Measurements from ENCODE around the gene SLC25A43. TPM values are rescaled to one million over a fixed set of nuclear protein-coding genes. Genes with fewer than 3 reads are reported as not detected.

Gene SLC25A43
- total and polyA plus RNA-seq, 2 of the 4 experiments (the other 2 are of a cell fraction), result 12.3 to 12.5 TPM

GRCh38 chrX:119482481-119483480, 83.6 kb downstream of the SLC25A43 start:
- no peak overlapping the region for H3K14ac ChIP-seq (replicated peaks; ENCODE audit: low read depth, low read length)
- no TSS peak for BruUV-seq (replicated peaks)
- H2AK5ac ChIP-seq (ENCODE audit: low read depth, low read length), result no peak overlapping the region
- no peak overlapping the region for H2BK15ac ChIP-seq (ENCODE audit: low read depth, low read length)
- peak overlapping the region; percentile 95 for H2AFZ ChIP-seq (replicated peaks; ENCODE audit: low read length, poor library complexity)
- H3K27me3 ChIP-seq (ENCODE audit: control insufficient read depth, insufficient read depth, low read length), result no peaks in the 10 kb centered on the region
- intact Hi-C loops (cut with micrococcal nuclease), result loop anchor here (10.0 kb wide), 1 partner anchor 732 kb away; no protein-coding TSS in a partner anchor
- ChIA-PET CTCF (interaction anchor here (0.8 to 1.5 kb wide), 7 partner anchors 10 to 30 kb away, joined by 3 to 6 read pairs (median 4); no protein-coding TSS in a partner anchor), POLR2A (ENCODE audit: unreplicated experiment) (no interaction called here)
- H2AK9ac ChIP-seq (replicated peaks; ENCODE audit: low read depth, low read length, poor library complexity), result peak overlapping the region; percentile 55
- H3K79me1 ChIP-seq (ENCODE audit: low read depth in 1 of 2, low read length in 2 of 2), result no peaks in the 10 kb centered on the region
- H3K9ac ChIP-seq (ENCODE audit: low read depth, low read length), result peak overlapping the region; percentile 54
- H3K23ac ChIP-seq (ENCODE audit: low read depth, low read length), result no peak overlapping the region
- peak overlapping the region; percentile 55 to 56; a peak in 2 of 4 replicates for H4K8ac ChIP-seq (ENCODE audit: low read depth in 2 of 2, low read length in 2 of 2)
- H3K9me3 ChIP-seq (ENCODE audit: control insufficient read depth, insufficient read depth, low read length), result no peaks in the 10 kb centered on the region
- no peak overlapping the region for H3K18ac ChIP-seq (ENCODE audit: low read depth, low read length)
- peaks cover 4% of the 10 kb centered on the region; the same call in 1 of the 2 replicates for H3K4me1 ChIP-seq (ENCODE audit: control insufficient read depth, insufficient read depth, low read length)
- peak; percentile 76 for ATAC-seq (ENCODE audit: low read depth)
- no peaks in the 10 kb centered on the region for H3K9me1 ChIP-seq (ENCODE audit: insufficient read depth, low read length)
- 41% methylated on average over 29 of the region's 48 CpGs; no CpG with 5 or more reads in 1 of the 2 experiments for WGBS, 2 experiments (ENCODE audit: extremely low coverage in 2 of 2, insufficient read length in 1 of 2)
- peak; percentile 39 for DNase-seq
- peak overlapping the region; percentile 85 for H3K4me2 ChIP-seq (ENCODE audit: low read depth, low read length)
- peak overlapping the region; percentile 20; the same call in 1 of the 2 replicates for H3K27ac ChIP-seq (ENCODE audit: insufficient read depth, low read length)
- peak overlapping the region; percentile 52 for H3K4me3 ChIP-seq (ENCODE audit: insufficient read depth, low read depth, low read length)
- H3K4ac ChIP-seq (ENCODE audit: low read depth, low read length), result peak overlapping the region; percentile 20; the same call in 1 of the 2 replicates
- H4K20me1 ChIP-seq (ENCODE audit: insufficient read depth, low read length), result no peaks in the 10 kb centered on the region
- in situ Hi-C loops (cut with MboI; ENCODE audit: low sequenced_read_pairs), result no loop called here
- no peak overlapping the region for H3K56ac ChIP-seq (ENCODE audit: extremely low read depth, insufficient read depth, low read length)
- dilution Hi-C loops (cut with HindIII; ENCODE audit: low sequenced_read_pairs, unreplicated experiment), result no loop called here
- H2BK120ac ChIP-seq (ENCODE audit: low read depth, low read length), result peak overlapping the region; percentile 45; the same call in 1 of the 2 replicates
- peak overlapping the region; percentile 23 for H4K91ac ChIP-seq (ENCODE audit: insufficient read depth, low read depth, low read length)
- H2BK20ac ChIP-seq (ENCODE audit: low read depth, low read length), result no peak overlapping the region
- H3K36me3 ChIP-seq (ENCODE audit: control insufficient read depth, insufficient read depth, low read length), result no peaks in the 10 kb centered on the region
- no peak overlapping the region for H2BK5ac ChIP-seq (ENCODE audit: low read depth, low read length, poor library complexity, severe bottlenecking)
- peak overlapping the region; percentile 84; the same call in 1 of the 2 replicates for H4K5ac ChIP-seq (ENCODE audit: low read depth, low read length)
- no peak for TF ChIP-seq MXI1 (IDR thresholded peaks at IDR 0.05; ENCODE audit: borderline replicate concordance, low read depth, low read length)
- no peak for TF ChIP-seq CEBPB (IDR thresholded peaks at IDR 0.05; ENCODE audit: low read depth, low read length)
- TF ChIP-seq BHLHE40 (IDR thresholded peaks at IDR 0.05; ENCODE audit: low read depth, low read length), result peak; percentile 60; the same call in 1 of the 2 replicates
- no peak for TF ChIP-seq MAZ (IDR thresholded peaks at IDR 0.05; ENCODE audit: borderline replicate concordance, low read depth, low read length)
- no peak for TF ChIP-seq POLR2A (IDR thresholded peaks at IDR 0.05; ENCODE audit: low read depth, low read length)
- no peak for TF ChIP-seq RCOR1 (IDR thresholded peaks at IDR 0.05; ENCODE audit: insufficient replicate concordance, low read length)
- peak; percentile 64 for TF ChIP-seq USF2 (IDR thresholded peaks at IDR 0.05; ENCODE audit: low read depth, low read length)
- TF ChIP-seq FOS (IDR thresholded peaks at IDR 0.05; ENCODE audit: low read depth, low read length), result no peak
- no peak for TF ChIP-seq NFE2L2 (IDR thresholded peaks at IDR 0.05; ENCODE audit: low read depth, low read length)
- peak; percentile 58 for TF ChIP-seq CTCF (conservative IDR thresholded peaks at IDR 0.05; ENCODE audit: low read depth, low read length)
- 0 out of 2 replicates have a peak, but pooled peaks have one; percentile 4 for TF ChIP-seq SMC3 (IDR thresholded peaks at IDR 0.05; ENCODE audit: low read depth, low read length)
- TF ChIP-seq ELK1 (IDR thresholded peaks at IDR 0.05; ENCODE audit: borderline replicate concordance, low read depth, low read length), result no peak
